ENCODE data around the gene DCLK1.

DCLK1 gene

GRCh38 chr13:36131222-36131930, at the start of gene DCLK1:
Gene DCLK1 (minus strand): TSS chr13:36131382.
- no peak for DNase-seq

- DNase-seq, result no peak
Observed at GRCh38 chr13:36175621-36176020, 44.4 kb upstream of the DCLK1 start.

GRCh38 chr13:36174923-36175322, 43.7 kb upstream of the DCLK1 start:
- no peak for DNase-seq

GRCh38 chr13:36173571-36174322, 42.6 kb upstream of the DCLK1 start:
- no peak for DNase-seq

- DNase-seq, result no peak
Observed at GRCh38 chr13:36166046-36166445, 34.9 kb upstream of the DCLK1 start.

GRCh38 chr13:36163809-36164308, 32.7 kb upstream of the DCLK1 start:
- no peak for DNase-seq

GRCh38 chr13:36163286-36163685, 32.1 kb upstream of the DCLK1 start:
- DNase-seq, result no peak

GRCh38 chr13:36160297-36160696, 29.1 kb upstream of the DCLK1 start:
- DNase-seq, result no peak

GRCh38 chr13:36158611-36159010, 27.4 kb upstream of the DCLK1 start:
- DNase-seq, result no peak

- no peak for DNase-seq
Observed at GRCh38 chr13:36157480-36157879, 26.3 kb upstream of the DCLK1 start.

- no peak for DNase-seq
Observed at GRCh38 chr13:36154567-36155291, 23.5 kb upstream of the DCLK1 start.

- no peak for DNase-seq
Observed at GRCh38 chr13:36151591-36151990, 20.4 kb upstream of the DCLK1 start.

GRCh38 chr13:36148446-36148845, 17.3 kb upstream of the DCLK1 start:
- no peak for DNase-seq

GRCh38 chr13:36147330-36147729, 16.1 kb upstream of the DCLK1 start:
- DNase-seq, result no peak

- no peak for DNase-seq
Observed at GRCh38 chr13:36146511-36147269, 15.5 kb upstream of the DCLK1 start.

- no peak for DNase-seq
Observed at GRCh38 chr13:36143738-36144137, 12.6 kb upstream of the DCLK1 start.

GRCh38 chr13:36142735-36143134, 11.6 kb upstream of the DCLK1 start:
- DNase-seq, result no peak

- DNase-seq, result no peak
Observed at GRCh38 chr13:36135876-36136275, 4.7 kb upstream of the DCLK1 start.

GRCh38 chr13:36134632-36135031, 3.5 kb upstream of the DCLK1 start:
- DNase-seq, result no peak

- DNase-seq, result no peak
Observed at GRCh38 chr13:36133950-36134626, 2.9 kb upstream of the DCLK1 start.

GRCh38 chr13:36132376-36132775, 1.2 kb upstream of the DCLK1 start:
- DNase-seq, result no peak

GRCh38 chr13:36131931-36132297, 732 bp upstream of the DCLK1 start:
- no peak for DNase-seq

Measured in CD4-positive, alpha-beta T cell treated with Interleukin-1 beta for 1 hour (primary cell).